Uterus (tissue), 2 donors: ENCODE data around the gene CPEB2.

ENCODE experiments used
- CTCF ChIP-seq, 4 experiments: fragments of 200-600 bp in 2 of 4; fragments of 450-650 bp in 2 of 4; sonication (generic) in 2 of 4; IDR thresholded peaks; one replicate each; pipeline ENCODE4 v1.5.1; 2016 to 2019; ENCODE audit warnings: antibody characterized with exemption in 4 of 4, mild to moderate bottlenecking in 2 of 4, moderate library complexity in 1 of 4
- POLR2A ChIP-seq, 2 donors: fragments of 450-650 bp; IDR thresholded peaks; one replicate each; pipeline ENCODE4 v1.6.1; 2016; ENCODE audit warnings: antibody characterized with exemption in 2 of 2, mild to moderate bottlenecking in 1 of 2, moderate library complexity in 1 of 2

- TF ChIP-seq CTCF (IDR thresholded peaks at IDR 0.05): no peak
- no peak for TF ChIP-seq POLR2A (IDR thresholded peaks at IDR 0.05)
Measured at GRCh38 chr4:14961292-14961691, 41.0 kb upstream of the CPEB2 start.
